Transverse colon (tissue), 4 donors: ENCODE measurements around the gene REV3L.

Experiments
- CTCF ChIP-seq, 5 experiments: fragments of 200-600 bp in 3 of 5; fragments of 450-650 bp in 2 of 5; sonication (generic) in 3 of 5; IDR thresholded peaks; 1 replicate in 2 of 5; 2 replicates in 3 of 5; pipeline ENCODE4 v1.5.1; 2016 to 2017; ENCODE audit warnings: antibody characterized with exemption in 5 of 5, inconsistent platforms in 3 of 5, mild to moderate bottlenecking in 2 of 5, moderate library complexity in 1 of 5
- EP300 ChIP-seq: sonication (generic); formaldehyde crosslinking; IDR thresholded peaks from one replicate; pipeline ENCODE4 v1.6.1; 2017; ENCODE audit warnings: antibody characterized with exemption, low read depth
- POLR2AphosphoS5 ChIP-seq, 3 donors: sonication (generic); formaldehyde crosslinking; IDR thresholded peaks; one replicate each; pipeline ENCODE4 v1.6.1; 2016; ENCODE audit warnings: antibody characterized with exemption in 3 of 3

GRCh38 chr6:111523484-111524167, 40.6 kb upstream of the REV3L start:
- no peak for TF ChIP-seq EP300
- no peak for TF ChIP-seq CTCF (IDR thresholded peaks at IDR 0.05)
- TF ChIP-seq POLR2AphosphoS5 (IDR thresholded peaks at IDR 0.05) = no peak
